H9 (cell line): Measurements from ENCODE around the gene RAP1GAP. TPM values are rescaled to one million over a fixed set of nuclear protein-coding genes. Genes with fewer than 3 reads are reported as not detected.

Source experiments
- DNase-seq: peaks from one replicate; pipeline ENCODE4 v3.0.0-alpha.2; 2017
- H2AFZ ChIP-seq: one replicate; pipeline ENCODE4 v1.6.1; 2013; ENCODE audit warnings: mild to moderate bottlenecking, low read length, control low read depth, moderate library complexity
- H2AK5ac ChIP-seq: 2 replicates; pipeline ENCODE4 v1.6.1; 2013; ENCODE audit warnings: low read length, control low read depth, mixed read lengths; ENCODE audit not compliant: insufficient read length
- H2BK120ac ChIP-seq: one replicate; pipeline ENCODE4 v1.6.1; 2013; ENCODE audit warnings: low read depth, mild to moderate bottlenecking, low read length, control low read depth, inconsistent platforms; ENCODE audit not compliant: poor library complexity, severe bottlenecking
- H2BK12ac ChIP-seq: 2 replicates; pipeline ENCODE4 v1.6.1; 2013; ENCODE audit warnings: low read length, control low read depth, mixed read lengths, low read depth; ENCODE audit not compliant: insufficient read length
- H2BK15ac ChIP-seq: 2 replicates; pipeline ENCODE4 v1.6.1; 2013; ENCODE audit warnings: low read depth, low read length, control low read depth
- H2BK20ac ChIP-seq: one replicate; pipeline ENCODE4 v1.6.1; 2013; ENCODE audit warnings: low read depth, mild to moderate bottlenecking, low read length, control low read depth, inconsistent platforms; ENCODE audit not compliant: poor library complexity, severe bottlenecking
- H2BK5ac ChIP-seq: 2 replicates; pipeline ENCODE4 v1.6.1; 2013; ENCODE audit warnings: low read length, control low read depth, mixed read lengths; ENCODE audit not compliant: insufficient read length
- H3K14ac ChIP-seq: 2 replicates; pipeline ENCODE4 v1.6.1; 2013; ENCODE audit warnings: low read length, control low read depth; ENCODE audit not compliant: insufficient read depth
- H3K18ac ChIP-seq: 2 replicates; pipeline ENCODE4 v1.6.1; 2013; ENCODE audit warnings: low read depth, mild to moderate bottlenecking, mixed read lengths, low read length, control low read depth; ENCODE audit not compliant: insufficient read length
- H3K23ac ChIP-seq: 2 replicates; pipeline ENCODE4 v1.6.1; 2013; ENCODE audit warnings: low read length, control low read depth, mixed read lengths, low read depth; ENCODE audit not compliant: insufficient read length
- H3K23me2 ChIP-seq: 2 replicates; pipeline ENCODE4 v1.6.1; 2013; ENCODE audit warnings: low read depth, mild to moderate bottlenecking, mixed read lengths, low read length, control low read depth; ENCODE audit not compliant: insufficient read length, poor library complexity, severe bottlenecking
- H3K27ac ChIP-seq: 2 replicates; pipeline ENCODE4 v1.5.1; 2013; ENCODE audit warnings: low read length, control low read depth, mixed read lengths, low read depth; ENCODE audit not compliant: insufficient read length
- H3K27me3 ChIP-seq: 2 replicates; pipeline ENCODE4 v1.6.1; 2013; ENCODE audit warnings: low read length, control low read depth, inconsistent platforms; ENCODE audit not compliant: insufficient read depth
- H3K4ac ChIP-seq: 2 replicates; pipeline ENCODE4 v1.6.1; 2013; ENCODE audit warnings: low read depth, mild to moderate bottlenecking, control low read depth, inconsistent platforms, low read length, moderate library complexity
- H3K4me1 ChIP-seq: 2 replicates; pipeline ENCODE4 v1.6.1; 2013; ENCODE audit warnings: low read length, control low read depth, inconsistent platforms; ENCODE audit not compliant: insufficient read depth
- H3K4me2 ChIP-seq: 2 replicates; pipeline ENCODE4 v1.6.1; 2013; ENCODE audit warnings: low read length, control low read depth, mixed read lengths; ENCODE audit not compliant: insufficient read length, insufficient read depth
- H3K56ac ChIP-seq: 2 replicates; pipeline ENCODE4 v1.6.1; 2013; ENCODE audit warnings: low read depth, mild to moderate bottlenecking, mixed read lengths, low read length, control low read depth; ENCODE audit not compliant: insufficient read length
- H3K79me1 ChIP-seq: 2 replicates; pipeline ENCODE4 v1.6.1; 2013; ENCODE audit warnings: low read depth, mild to moderate bottlenecking, moderate library complexity, low read length, control low read depth, inconsistent platforms; ENCODE audit not compliant: insufficient read depth, poor library complexity, severe bottlenecking
- H3K79me2 ChIP-seq: 2 replicates; pipeline ENCODE4 v1.6.1; 2013; ENCODE audit warnings: low read length, control low read depth, inconsistent platforms; ENCODE audit not compliant: insufficient read depth
- H3K9ac ChIP-seq: 2 replicates; pipeline ENCODE4 v1.6.1; 2013; ENCODE audit warnings: low read length, control low read depth, mixed read lengths; ENCODE audit not compliant: insufficient read length; ENCODE audit errors: extremely low read depth
- H3K9me3 ChIP-seq: one replicate; pipeline ENCODE4 v1.6.1; 2013; ENCODE audit warnings: low read depth, low read length, inconsistent platforms; ENCODE audit not compliant: control insufficient read depth
- H3T11ph ChIP-seq: one replicate; pipeline ENCODE4 v1.6.1; 2013; ENCODE audit warnings: mild to moderate bottlenecking, low read length, control low read depth, inconsistent platforms
- H4K20me1 ChIP-seq: one replicate; pipeline ENCODE4 v1.6.1; 2013; ENCODE audit not compliant: control insufficient read depth, insufficient read length, insufficient read depth
- H4K5ac ChIP-seq: 2 replicates; pipeline ENCODE4 v1.6.1; 2013; ENCODE audit warnings: low read depth, mild to moderate bottlenecking, mixed read lengths, low read length, control low read depth; ENCODE audit not compliant: insufficient read length
- H4K8ac ChIP-seq: replicated peaks from 2 replicates; pipeline ENCODE4 v1.6.1; 2013; ENCODE audit warnings: low read length, control low read depth, mixed read lengths, low read depth; ENCODE audit not compliant: insufficient read length
- H4K91ac ChIP-seq: 2 replicates; pipeline ENCODE4 v1.6.1; 2013; ENCODE audit warnings: low read depth, mild to moderate bottlenecking, moderate library complexity, mixed read lengths, low read length, control low read depth; ENCODE audit not compliant: insufficient read length
- H3K27ac Mint-ChIP-seq, 3 experiments: 2 replicates in 2 of 3; 3 replicates in 1 of 3; pipeline ENCODE4 v1.8.0; 2020 to 2021; ENCODE audit warnings: mixed read lengths in 3 of 3, mild to moderate bottlenecking in 1 of 3, moderate library complexity in 1 of 3
- H3K27me3 Mint-ChIP-seq: 2 replicates; pipeline ENCODE4 v1.8.0; 2021; ENCODE audit warnings: low read depth, mild to moderate bottlenecking, moderate library complexity, mixed read lengths
- H3K36me3 Mint-ChIP-seq, 3 experiments: 2 replicates in 2 of 3; 3 replicates in 1 of 3; pipeline ENCODE4 v1.8.0; 2020 to 2021; ENCODE audit warnings: low read depth in 3 of 3, mixed read lengths in 3 of 3; ENCODE audit not compliant: insufficient read depth in 1 of 3
- H3K4me1 Mint-ChIP-seq, 2 experiments: 2 replicates each; pipeline ENCODE4 v1.8.0; 2020; ENCODE audit warnings: mixed read lengths in 2 of 2
- H3K4me3 Mint-ChIP-seq, 2 experiments: 2 replicates in 1 of 2; 3 replicates in 1 of 2; pipeline ENCODE4 v1.8.0; 2020 to 2021; ENCODE audit warnings: mild to moderate bottlenecking in 2 of 2, mixed read lengths in 2 of 2, moderate library complexity in 1 of 2
- H3K9me3 Mint-ChIP-seq, 2 experiments: 2 replicates in 1 of 2; 3 replicates in 1 of 2; pipeline ENCODE4 v1.8.0; 2020; ENCODE audit warnings: mild to moderate bottlenecking in 2 of 2, mixed read lengths in 2 of 2, moderate library complexity in 1 of 2
- WGBS: extraction: QIAGEN DNeasy Blood & Tissue Kit; methylation state at CpG from one replicate; pipeline ENCODE4 v1.1.7; 2013; ENCODE audit warnings: missing lambda C conversion rate, low lambda C conversion rate, mixed read lengths; ENCODE audit not compliant: insufficient read length; ENCODE audit errors: extremely low coverage; 5-methylcytosine and 5-hydroxymethylcytosine counted together
- total RNA-seq: library from RNA; stranded (reverse); gene quantifications from 2 replicates; pipeline ENCODE4 v1.2.1, GENCODE V29; 2021
- TF ChIP-seq, protein P1 (sequence below): fragments of 200-600 bp; sonication (generic); conservative IDR thresholded peaks from 3 replicates; pipeline ENCODE4 v1.8.0; 2021; ENCODE audit warnings: antibody characterized with exemption, mild to moderate bottlenecking

Gene RAP1GAP
- total RNA-seq, 1 experiment from 2014 or later = 7.9 TPM

DNA sequence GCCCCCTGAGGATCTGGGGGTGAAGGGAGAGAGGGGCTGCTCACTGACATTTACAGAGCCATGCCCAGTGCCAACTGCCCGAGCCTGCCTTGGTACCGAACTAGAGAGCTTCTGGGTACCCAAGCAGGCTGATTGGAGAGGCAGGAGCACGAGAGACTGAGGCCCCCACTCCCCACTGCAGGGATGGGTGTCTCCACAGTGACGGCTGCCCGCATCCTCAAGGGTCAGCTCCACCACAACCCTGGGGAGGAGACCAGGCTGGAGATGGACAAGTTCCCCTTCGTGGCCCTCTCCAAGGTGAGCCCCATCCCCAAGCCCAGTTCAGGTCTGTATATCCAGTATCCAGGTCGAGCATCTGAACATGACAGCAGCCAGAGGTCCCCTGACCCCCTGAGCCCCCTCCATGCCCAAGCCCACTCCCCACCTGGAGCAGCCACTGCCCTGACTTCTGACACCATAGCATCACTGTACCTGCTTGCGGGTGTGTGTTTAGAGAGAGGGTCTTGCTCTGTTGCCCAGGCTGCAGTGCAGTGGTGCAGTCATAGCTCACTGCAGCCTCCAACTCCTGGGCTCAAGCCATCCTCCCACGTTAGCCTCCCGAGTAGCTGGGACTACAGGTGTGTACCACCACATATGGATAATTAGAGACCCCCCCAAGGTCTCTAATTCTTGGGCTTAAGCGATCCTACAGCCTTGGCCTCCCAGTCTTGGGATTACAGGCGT, 108.1 kb downstream of the RAP1GAP start:
- Histone ChIP-seq H3K27ac (no peak overlapping the region), H2BK120ac (no peak overlapping the region), H4K8ac (no peak overlapping the region), H4K5ac (no peak overlapping the region), H2AFZ (no peak overlapping the region), H2BK20ac (no peak overlapping the region), H2BK12ac (no peak overlapping the region), H3K4me2 (no peak overlapping the region), H3K79me1 (no peaks in the 10 kb centered on the region), H3K4ac (no peak overlapping the region), H3K9me3 (no peaks in the 10 kb centered on the region), H3K9ac (no peak overlapping the region), H3T11ph (no peak overlapping the region), H3K79me2 (no peaks in the 10 kb centered on the region), H3K23ac (no peak overlapping the region), H3K23me2 (no peaks in the 10 kb centered on the region), H3K18ac (no peak overlapping the region), H2BK15ac (no peak overlapping the region; the same call in 1 of the 2 replicates), H2BK5ac (no peak overlapping the region), H4K91ac (no peak overlapping the region), H3K4me1 (no peaks in the 10 kb centered on the region), H4K20me1 (no peaks in the 10 kb centered on the region), H3K14ac (no peak overlapping the region), H3K27me3 (no peaks in the 10 kb centered on the region), H3K56ac (no peak overlapping the region), H2AK5ac (no peak overlapping the region)
- Mint-ChIP-seq H3K36me3 (peaks cover 3 to 30% (median 6%) of the 10 kb centered on the region in 3 experiments; a peak in 6 of 7 replicates), H3K27ac (no peak overlapping the region), H3K9me3 (no peaks in the 10 kb centered on the region), H3K27me3 (no peaks in the 10 kb centered on the region; the same call in 1 of the 2 replicates), H3K4me1 (no peaks in the 10 kb centered on the region), H3K4me3 (no peak overlapping the region)
- TF ChIP-seq, protein P1, sequence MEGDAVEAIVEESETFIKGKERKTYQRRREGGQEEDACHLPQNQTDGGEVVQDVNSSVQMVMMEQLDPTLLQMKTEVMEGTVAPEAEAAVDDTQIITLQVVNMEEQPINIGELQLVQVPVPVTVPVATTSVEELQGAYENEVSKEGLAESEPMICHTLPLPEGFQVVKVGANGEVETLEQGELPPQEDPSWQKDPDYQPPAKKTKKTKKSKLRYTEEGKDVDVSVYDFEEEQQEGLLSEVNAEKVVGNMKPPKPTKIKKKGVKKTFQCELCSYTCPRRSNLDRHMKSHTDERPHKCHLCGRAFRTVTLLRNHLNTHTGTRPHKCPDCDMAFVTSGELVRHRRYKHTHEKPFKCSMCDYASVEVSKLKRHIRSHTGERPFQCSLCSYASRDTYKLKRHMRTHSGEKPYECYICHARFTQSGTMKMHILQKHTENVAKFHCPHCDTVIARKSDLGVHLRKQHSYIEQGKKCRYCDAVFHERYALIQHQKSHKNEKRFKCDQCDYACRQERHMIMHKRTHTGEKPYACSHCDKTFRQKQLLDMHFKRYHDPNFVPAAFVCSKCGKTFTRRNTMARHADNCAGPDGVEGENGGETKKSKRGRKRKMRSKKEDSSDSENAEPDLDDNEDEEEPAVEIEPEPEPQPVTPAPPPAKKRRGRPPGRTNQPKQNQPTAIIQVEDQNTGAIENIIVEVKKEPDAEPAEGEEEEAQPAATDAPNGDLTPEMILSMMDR = no peak
- DNase-seq = no peak
- no CpG with 5 or more reads among the region's 12 CpGs for WGBS
